T-helper 9 cell (primary cell): Measurements from ENCODE around the gene USH2A.
"Not testable (repeated sequence)": the region's sequence is repeated elsewhere in the genome, so short reads cannot be mapped to it uniquely, and the experiment has no call there.

Experiments
- DNase-seq: peaks from one replicate; pipeline ENCODE4 v3.0.0-alpha.2; 2020

USH2A gene

DNA sequence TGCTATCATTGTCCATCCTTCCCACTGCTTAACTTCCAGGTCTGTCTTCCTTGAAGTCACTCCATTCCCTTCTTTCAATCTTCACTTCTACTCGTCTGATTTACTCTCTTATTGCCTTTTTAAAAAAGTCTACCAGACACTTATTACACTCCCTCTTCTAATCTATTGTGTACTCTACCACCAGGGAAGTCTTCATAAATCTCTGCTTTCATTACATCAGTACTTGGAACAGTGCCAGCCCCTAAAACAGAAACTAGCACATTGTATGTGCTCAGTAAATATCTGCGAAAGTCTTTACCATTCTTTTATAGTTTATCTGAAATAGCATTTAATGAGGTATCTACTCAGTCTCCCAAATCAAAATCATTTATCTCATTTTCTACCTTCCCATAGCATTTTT is 236.4 kb downstream of the USH2A start:
- no peak for DNase-seq

DNA sequence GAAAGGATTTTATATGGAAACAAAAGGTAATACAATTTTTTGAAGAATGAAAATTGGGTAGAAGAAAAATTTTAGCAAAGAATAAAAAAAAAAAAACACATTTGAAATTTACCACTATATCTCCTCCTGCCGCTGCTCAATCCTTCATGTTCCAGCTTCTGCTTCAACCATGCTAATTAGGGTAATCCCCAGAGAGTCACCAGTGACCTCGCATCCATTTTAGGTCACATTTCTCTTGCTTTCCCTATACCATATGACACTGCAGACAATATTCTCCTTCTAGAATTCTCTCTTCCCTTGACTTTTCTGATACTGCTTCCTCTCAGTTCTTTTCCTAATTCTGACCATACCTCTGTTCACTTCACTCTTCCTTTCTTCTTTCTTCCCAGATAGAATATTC is 237.1 kb downstream of the USH2A start:
- DNase-seq, result no peak

DNA sequence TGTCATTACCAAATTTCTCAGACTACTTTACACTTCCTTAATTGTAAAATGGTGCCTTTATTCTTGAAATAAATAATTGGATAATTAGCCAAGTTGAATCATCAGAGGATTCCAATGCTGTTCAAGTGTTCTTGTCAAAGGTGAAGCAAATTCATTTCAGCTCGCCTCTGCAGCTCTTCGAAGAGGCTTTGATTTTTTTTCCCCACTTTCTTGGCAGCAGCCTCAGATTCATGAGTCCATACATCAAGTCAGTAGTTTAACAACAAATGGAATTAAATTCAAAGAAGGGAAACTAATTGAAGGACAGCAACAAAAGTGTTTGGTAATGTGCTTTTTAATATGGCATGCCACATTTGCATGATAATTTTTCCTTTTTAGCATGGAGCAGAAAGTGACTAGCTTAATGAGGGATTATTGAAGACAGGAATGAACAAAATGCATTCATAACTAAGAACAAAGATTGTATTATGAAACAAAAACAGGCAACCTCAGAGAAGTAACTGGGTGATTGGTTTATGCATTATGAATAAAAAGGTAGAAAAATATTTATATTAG is 239.0 kb downstream of the USH2A start:
- DNase-seq, result no peak

DNA sequence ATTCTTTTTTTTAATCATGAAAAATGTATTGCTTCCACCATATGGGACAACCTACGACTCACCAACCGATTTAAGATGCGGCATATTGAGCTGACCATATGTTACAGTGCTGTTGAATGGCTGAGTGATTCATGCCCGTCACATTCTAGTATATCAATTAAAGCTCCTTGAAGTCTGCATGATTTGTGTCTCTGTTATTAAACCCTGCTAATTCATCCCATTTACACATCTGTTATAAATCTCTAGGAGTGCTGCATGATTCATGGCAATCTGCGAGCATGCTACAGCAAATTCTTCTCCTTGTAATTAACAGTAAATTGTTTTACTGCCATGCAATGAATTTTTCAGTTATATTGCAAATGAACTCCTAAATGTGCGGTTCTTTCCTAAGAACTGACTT is 239.8 kb downstream of the USH2A start:
- DNase-seq, result no peak

DNA sequence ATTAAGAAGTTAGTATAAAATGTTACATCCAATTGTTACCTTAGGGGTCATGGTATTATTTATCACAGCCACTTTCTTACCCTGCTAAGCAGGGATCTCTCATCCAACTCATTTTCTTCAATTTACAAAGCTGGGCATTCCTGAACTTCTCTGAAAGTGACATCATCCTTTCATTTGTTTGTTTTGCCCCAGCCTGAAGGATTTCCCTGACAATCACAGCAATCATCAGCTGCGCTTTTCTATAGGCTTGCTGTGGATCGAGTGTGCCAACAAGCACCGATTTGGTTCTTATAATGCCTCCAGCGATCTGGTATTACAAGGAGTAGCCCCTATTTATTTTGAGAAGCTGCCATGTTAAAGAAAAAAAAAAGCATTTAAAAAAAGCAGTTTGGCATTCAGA is 240.2 kb downstream of the USH2A start:
- DNase-seq, result no peak

DNA sequence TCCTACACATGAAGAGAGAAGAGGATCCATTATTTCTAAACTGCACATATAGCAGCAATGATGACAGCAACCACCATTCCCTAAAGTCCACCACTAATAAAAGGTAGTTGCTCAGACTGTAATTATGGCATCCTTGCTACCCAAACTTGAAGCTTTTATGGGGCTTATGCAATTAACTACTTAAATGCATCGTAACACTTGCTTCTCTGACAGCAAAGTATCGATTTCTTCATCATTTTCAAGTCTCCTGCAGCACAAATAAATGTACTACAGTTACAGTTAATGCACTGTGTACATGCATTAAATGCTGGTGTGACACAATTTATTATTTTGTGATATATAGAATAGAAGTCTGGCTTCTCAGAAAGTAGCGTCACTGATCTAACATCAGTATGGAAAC is 241.7 kb downstream of the USH2A start:
- DNase-seq, result no peak

DNA sequence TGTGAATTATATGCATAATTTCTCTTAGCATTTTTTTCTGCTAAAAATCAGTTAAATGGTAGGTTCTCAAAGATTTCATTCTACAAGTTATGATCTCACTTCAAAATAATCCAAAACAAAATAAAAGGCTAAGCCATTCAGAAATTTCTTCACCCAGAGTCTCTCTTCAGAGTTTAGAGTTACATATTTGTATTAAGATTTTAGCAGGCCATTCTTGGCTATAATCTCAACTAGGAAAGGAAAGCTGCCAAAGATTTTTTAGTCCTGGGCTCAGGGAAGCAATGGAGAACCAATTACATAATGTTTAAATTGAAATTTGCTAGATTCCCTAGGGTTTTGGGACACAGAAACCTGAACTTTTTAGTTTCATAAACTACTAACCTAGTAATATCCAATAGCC is 245.0 kb downstream of the USH2A start:
- DNase-seq, result no peak

DNA sequence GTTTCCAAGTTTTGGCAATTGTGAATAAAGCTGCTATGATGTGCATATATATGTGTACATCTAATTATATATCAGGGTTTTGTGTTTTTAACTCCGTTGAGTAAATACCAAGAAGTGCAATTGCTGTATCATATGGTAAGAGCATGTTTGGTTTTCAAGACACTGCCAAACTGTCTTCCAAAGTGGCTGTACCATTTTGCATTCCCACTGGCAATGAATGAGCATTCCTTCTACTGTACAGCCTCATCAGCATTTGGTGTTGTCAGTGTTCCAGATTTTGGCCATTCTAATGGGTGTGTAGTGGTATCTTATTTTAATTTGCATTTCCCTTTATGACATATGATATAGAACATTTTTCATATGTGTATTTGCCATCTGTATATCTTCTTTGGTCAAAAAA is 246.3 kb downstream of the USH2A start:
- no peak for DNase-seq

DNA sequence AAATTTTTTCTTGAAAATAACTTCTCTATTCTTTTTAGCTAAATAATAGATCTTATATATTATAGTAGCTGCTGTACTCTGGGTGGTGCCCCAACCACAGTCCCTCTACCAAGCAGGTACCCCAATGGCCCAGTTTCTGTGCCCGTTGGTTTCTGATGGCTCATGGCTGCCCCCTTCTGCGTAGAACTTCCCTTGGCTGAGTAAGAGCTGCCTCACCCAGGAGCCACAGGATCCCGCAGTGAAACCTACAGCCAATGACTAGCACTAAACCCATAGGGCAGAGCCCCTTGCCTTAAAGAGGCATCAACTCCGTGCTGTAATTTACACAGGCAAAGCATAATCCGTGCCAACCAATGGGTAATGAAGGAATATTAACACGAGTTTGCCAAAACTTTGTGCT is 247.5 kb downstream of the USH2A start:
- no peak for DNase-seq

DNA sequence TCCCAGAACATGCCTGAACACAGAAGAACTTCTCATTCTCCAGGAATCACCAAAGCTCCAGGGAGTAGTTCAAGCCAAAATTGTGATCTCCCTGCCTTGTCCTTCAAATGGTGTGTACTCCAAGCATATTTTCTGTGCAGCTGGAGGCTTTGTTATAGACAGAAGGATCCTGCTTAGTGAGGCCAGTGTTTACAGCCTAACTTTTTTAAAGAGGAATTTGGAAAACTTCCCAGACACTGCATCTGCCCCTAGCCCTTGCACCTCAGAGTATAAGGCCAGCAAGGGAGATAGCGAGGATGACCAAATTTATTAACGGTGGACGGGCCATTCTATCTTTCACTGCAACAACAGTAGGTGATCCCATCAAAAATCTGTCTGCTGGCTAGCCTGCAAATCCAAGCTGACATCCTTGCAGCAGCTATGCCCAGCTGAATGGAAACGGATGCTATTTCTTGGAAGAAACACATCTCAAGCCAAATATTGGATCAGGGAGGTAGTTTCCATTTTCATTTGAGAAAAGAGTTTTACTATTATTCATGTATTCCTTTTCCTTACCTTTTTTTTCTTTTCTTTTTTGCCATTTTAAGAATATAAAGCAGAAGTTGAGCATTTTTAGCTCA is 249.8 kb downstream of the USH2A start:
- no peak for DNase-seq

DNA sequence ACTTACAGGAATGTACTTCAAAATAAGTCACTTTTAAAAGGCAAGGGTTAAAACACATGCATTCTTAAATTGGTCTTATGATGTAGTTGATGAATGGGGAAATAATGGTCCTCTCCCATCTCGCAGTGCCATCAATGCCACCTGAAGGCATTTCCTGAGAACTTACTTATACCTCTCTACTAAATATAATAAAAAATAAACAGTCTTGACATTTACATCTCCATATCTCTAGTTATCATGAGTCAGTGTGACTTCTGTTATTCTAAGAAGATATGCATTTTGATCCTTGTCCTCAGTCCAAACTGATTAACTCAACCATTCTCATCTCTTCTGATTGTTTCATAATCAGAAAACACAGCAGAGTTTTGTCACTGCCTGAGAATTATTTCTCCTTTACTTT is 253.9 kb downstream of the USH2A start:
- no peak for DNase-seq

DNA sequence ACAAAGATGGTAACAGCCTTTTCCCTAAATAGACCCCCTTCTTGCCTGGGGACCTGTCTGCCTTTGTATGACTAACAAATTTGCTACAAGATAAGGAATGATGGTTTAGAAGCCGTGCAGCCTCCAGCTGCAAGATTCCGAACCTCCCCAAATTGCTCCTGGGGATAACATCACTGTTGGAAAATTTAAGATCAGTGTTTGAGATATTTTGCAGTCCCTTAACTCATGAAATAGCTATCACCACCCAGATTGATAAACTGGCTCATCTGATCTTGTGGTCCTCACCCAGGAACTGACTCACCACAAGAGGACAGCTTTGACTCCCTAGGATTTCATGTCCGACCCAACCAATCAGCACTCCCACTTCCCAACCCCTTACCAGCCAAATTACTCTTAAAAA is 254.7 kb downstream of the USH2A start:
- DNase-seq, result no peak

DNA sequence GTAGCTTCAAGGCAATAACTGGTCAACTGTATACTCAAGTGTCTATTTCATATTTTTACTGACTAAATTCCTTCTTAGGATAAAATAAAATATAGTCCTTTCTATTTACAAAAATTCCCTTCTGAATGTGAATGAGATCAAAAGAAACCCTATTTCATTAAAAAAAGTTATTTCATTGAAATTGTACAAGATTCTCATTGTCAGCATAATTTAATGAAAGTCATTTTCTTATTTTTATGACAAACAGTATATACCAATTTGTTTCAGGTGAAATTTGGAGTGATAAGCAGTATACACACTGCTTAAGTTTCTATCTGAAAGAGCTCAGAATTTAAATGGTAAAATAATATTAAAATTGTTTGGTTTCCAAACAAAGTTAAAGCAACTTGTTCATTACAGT is 269.2 kb downstream of the USH2A start:
- no peak for DNase-seq

DNA sequence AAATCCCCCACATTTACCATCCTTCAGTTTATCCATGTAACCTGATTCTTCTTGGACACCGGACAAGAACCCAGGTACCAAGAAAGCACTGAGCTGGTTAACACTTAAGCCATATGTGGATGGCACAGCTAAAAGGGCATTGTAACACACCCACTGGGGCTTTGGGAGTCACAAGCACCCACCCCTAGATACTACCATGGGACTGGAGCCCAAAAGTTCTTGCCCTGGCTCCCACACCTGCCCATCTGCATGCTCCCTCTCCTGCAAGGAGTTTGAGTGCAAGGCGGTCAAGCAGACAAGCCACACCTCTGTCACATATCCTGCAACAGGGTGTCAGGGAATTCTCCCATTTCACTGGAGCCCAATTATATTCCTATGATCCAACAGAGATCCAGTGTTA is 270.1 kb downstream of the USH2A start:
- no peak for DNase-seq

DNA sequence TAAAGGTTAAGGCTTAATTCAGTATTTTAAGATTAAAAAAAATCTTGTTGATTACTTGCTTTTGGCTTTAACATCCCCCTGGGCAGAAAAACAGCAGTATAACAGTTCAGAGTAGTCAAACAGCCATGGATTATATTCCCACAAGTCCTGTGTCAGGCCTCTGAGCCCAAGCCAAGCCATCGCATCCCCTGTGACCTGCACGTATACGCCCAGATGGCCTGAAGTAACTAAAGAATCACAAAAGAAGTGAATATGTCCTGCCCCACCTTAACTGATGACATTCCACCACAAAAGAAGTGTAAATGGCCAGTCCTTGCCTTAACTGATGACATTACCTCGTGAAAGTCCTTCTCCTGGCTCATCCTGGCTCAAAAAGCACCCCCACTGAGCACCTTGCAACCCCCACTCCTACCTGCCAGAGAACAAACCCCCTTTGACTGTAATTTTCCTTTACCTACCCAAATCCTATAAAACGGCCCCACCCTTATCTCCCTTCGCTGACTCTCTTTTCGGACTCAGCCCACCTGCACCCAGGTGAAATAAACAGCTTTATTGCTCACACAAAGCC is 277.7 kb downstream of the USH2A start:
- DNase-seq, result not testable (repeated sequence)

DNA sequence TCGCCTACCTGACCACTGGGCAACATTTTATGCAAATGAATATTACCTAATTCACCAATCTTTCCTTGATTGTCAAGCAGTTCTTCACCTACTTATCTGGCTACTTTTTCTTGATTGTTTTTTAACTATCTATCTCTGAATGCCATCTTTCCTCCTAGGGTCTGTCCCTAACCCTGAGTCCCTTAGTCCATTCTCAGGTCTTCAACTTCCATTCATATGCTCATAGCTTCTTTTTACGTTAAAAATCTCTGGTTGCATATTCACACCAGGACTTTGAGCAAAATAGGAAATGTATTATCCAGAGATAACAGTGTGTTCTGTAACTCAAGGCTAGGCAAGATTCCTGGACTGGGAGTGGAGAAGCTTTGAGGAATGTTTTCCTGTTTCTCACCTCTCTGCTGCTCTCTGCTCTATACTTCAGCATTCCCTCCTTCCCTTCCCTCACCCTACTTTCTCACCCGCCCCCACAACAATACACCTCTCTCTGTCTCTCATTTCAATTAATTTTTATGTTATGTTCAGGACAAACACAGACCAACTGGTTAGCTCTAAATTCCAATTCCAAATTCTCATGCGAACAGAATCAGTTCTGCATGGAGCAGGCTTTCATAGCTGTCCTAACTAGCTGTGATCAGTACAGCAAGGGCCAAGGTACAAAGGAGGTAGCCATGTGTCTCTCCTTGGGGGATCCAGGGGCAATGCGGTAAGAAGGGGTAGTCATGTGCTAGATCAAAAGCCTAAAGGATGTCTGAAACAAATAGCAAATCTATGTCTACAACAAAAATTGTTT is 278.4 kb downstream of the USH2A start:
- no peak for DNase-seq

DNA sequence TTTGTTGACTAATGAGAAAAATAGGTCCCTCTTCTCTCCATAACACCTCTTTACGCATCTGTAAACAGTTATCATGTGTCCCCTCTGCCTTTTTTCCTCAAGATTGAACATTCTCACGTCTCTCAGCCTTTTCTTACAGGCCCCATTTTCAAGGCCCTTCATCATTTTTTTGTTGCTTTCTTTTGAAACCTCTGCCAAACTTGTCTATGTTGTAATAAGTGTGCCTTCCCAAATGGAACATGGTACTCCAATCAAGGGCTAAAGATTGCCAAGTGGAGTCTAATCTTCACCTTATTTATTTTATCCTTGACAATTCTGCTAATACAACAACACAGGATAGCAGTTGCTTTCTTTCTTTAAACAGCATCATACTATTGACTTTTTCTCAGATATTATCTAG is 280.3 kb downstream of the USH2A start:
- no peak for DNase-seq

DNA sequence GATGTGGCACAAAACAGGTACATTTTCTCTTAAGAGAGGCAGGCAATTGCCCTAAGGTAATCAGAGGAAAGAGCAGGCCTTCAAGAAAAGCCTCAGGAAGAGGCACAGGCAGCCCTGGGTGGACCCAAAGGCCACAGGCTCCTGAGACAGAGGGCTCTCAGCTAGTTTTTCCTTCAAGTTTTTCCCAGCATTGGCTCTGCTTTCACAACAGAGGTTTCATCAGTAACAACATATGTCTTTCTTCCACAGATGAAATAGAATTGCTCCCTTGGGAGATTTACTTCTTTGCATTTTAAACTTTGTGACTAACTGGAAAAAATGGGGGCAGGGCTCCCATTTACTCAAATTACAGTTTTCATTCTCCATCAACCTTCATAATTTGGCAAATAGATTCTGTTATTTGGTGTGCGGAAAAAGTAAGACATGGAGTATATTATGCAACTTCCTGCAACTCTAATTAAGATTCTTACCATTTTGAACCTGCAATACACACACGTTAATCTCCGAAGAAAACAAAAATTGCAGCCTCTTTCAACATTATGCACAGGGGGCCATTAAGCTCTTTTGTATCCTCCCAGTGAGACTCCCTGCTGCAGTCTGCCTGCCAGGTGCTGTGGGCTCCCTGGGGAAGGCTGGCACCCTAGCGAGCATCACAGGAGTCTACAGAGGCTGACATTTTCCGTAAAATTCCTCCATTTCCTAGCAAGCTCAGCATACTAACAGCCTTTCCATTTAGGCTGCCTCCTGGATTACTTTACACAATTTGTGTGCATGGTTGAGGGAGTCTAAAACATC is 282.3 kb downstream of the USH2A start:
- DNase-seq, result no peak

DNA sequence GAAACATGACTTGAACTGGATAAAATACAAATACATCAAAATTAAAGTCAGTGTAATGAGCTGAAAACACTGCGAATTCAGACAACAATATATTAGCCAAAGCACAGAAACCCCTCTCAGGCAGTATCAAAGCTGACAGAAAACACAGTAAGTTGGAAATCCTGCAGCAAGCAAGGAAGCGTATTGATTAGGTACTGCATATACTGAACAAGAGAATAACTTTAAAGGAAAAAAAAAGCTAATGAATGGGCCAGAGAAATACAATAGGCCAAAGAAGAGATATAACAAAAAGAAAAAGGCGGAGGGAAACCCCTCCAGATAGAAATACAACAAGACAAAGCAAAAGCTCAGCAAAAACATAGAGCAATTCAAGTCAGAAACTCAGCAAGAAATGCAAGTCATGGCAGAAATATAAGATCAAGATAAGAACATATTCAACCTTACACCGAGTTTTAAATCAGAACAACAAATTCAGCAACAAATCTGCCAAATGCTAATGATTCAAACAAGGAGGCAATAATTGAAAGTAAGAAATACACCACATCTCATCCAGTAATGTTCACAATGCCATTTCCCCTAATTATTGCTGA is 299.0 kb downstream of the USH2A start:
- DNase-seq, result no peak

DNA sequence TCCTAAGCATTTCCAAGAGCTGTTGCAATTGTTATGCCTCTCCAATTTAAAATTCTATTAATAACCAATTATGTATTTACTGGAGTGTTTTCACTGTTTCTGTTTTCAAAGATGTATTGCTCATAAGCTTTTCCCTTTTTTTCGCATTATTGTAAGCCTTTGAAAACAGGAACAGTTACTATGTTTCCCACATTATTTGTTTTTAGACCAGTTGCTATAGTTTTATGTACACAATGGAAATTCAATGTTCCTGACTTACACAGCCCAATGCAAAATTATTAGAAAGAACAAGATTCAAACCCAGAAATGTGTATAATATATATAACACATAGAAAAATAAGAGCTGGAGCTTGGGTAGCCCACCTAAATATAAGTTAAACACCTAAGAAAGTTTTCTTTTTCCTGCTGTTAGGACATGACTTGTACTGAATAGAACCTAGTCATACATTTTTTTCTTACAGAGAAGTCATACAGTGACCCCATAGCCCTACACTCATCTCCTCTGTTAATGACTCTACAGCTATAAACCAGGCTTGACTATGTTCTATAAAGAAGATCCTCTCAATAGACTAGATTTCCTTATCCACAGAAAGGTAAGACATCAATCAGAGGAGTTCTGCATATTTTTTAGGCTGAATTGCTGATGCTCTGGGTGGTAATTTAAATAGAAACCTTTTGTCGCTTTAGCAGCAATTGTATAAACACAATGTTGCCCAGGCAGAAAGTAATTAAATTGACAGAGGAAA is 299.6 kb downstream of the USH2A start:
- DNase-seq, result no peak

DNA sequence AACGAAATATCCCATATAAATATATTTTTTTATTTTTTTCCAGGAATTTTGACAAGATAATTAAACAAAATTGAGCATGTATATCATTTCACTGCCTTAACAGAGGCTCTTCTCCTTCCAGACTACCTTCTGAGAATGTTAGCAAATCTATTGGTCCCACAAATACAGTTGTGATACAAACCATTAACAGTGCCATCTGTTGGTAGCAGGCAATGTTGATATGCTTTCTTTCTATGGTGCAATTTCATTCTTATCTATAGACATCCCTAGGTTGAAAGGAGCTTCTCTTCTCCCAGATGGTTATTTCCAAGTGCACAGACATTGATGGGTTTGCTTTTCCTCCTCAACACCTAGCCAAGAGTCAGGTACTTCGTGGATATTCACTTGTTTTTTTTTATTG is 303.6 kb downstream of the USH2A start:
- DNase-seq, result no peak

DNA sequence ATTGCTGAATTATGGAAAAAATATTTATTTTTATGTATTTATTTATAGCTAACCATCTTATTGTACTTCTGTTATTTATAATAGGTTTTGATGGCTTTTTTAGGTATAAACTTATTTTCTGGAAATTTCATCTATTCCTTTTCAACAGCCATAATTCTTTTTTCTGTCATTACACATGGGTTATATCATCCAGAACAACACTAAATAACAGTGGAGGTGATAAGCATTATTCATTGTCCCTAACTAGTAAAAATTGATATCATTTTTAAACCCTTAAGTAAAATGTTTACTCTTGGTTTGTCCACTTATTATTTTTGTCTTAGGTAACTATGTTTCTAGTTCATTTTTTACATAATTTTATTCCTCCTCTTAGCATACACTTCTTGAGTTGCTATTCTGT is 309.1 kb downstream of the USH2A start:
- no peak for DNase-seq
